HG03039 (cell line): Measurements from ENCODE around the gene LLCFC1.
"Not testable (repeated sequence)": the region's sequence is repeated elsewhere in the genome, so short reads cannot be mapped to it uniquely, and the experiment has no call there.

Experiments
- ATAC-seq: cut with Tn5 transposase; IDR thresholded peaks from one replicate; pipeline ENCODE4 v1.9.1; 2021; ENCODE audit warnings: mild to moderate bottlenecking, moderate library complexity; ENCODE audit not compliant: unreplicated experiment

The LLCFC1 gene

DNA sequence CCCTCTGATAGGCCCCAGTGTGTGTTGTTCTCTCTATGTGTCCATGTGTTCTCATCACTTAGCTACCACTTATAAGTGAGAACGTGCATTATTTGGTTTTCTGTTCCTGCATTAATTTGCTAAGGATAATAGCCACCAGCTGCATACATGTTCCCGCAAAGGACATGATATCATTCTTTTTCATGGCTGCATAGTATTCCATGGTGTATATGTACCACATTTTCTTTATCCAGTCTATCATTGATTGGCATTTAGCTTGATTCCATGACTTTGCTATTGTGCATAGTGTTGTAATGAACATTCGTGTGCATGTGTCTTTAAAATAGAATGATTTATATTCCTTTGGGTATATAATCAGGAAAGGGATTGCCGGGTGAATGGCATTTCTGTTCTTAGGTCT lies 39.1 kb downstream of the LLCFC1 start:
- ATAC-seq = not testable (repeated sequence)

DNA sequence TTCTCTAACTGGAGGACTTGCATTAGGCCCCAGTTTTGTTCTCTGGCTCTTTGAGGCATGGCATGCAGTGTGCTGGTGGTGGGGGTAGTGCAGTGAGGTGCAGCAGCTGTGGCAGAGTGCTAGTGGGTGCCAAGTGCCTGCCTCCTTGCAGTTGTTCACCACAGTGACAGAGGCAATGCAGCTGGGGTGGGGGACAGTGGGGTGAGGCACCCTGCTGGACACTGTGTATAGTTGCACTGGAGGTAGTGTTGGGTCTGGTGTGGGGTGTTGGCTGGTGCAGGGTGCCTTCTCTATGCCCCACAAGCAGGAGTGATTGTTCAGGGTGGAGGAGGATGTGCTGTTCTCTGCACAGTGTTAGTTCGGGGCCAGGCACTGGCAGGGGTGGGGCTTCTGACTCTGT lies 44.5 kb downstream of the LLCFC1 start:
- ATAC-seq = no peak

DNA sequence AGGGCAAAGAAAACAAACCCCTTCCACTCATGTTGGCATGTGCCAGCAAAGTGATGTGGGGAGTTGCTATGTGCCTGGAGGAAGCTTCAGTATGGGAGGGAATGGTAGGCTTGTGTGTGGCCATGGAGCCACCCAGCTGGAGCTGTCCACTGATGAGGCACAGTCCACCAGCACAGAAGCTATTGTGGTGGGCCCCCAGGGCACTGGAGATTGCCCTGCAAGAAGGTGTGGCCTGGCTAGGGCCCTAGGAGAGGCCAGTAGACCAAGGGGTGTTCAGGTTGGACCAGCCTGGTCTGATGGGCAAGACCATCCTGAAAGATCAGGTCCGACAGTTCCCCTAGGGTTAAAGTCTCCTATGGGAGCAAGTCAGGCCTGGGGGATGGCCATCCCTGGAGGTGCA lies 45.0 kb downstream of the LLCFC1 start:
- no peak for ATAC-seq
